H1 (cell line): Measurements from ENCODE around the gene CCNK. TPM values are rescaled to one million over a fixed set of nuclear protein-coding genes. Genes with fewer than 3 reads are reported as not detected.

Source experiments
- CHD2 ChIP-seq: IDR thresholded peaks from 2 replicates; pipeline ENCODE4 v1.6.1; 2012; ENCODE audit warnings: low read length, improper control_type of control experiment
- HDAC2 ChIP-seq, 2 experiments: fragments of 300-600 bp in 1 of 2; sonication (generic) in 1 of 2; IDR thresholded peaks; 2 replicates each; pipeline ENCODE4 v1.6.1; 2011 to 2012; ENCODE audit warnings: low read depth in 2 of 2, low read length in 2 of 2, mild to moderate bottlenecking in 2 of 2, moderate library complexity in 2 of 2, borderline replicate concordance in 1 of 2, inconsistent platforms in 1 of 2
- SIN3A ChIP-seq, 2 experiments: IDR thresholded peaks in 1 of 2; conservative IDR thresholded peaks in 1 of 2; 2 replicates each; pipeline ENCODE4 v1.6.1; 2011 to 2012; ENCODE audit warnings: low read length in 2 of 2, improper control_type of control experiment in 1 of 2, low read depth in 1 of 2, mild to moderate bottlenecking in 1 of 2
- SP1 ChIP-seq: IDR thresholded peaks from 2 replicates; pipeline ENCODE4 v1.6.1; 2011; ENCODE audit warnings: low read depth, low read length
- SUZ12 ChIP-seq: fragments of 200-600 bp; sonication (generic); IDR thresholded peaks from 2 replicates; pipeline ENCODE4 v1.6.1; 2012; ENCODE audit warnings: mild to moderate bottlenecking, inconsistent platforms, low read length, moderate library complexity, mixed read lengths
- USF2 ChIP-seq: IDR thresholded peaks from 2 replicates; pipeline ENCODE4 v1.6.1; 2011; ENCODE audit warnings: low read length, improper control_type of control experiment
- polyA plus RNA-seq, 7 experiments: library from polyadenylated mRNA; depleted of rRNA in 3 of 7; stranded (reverse) in 5 of 7; unstranded in 2 of 7; fragments of >200 nt in 5 of 7; fragments of 200-250 nt in 2 of 7; gene quantifications; 1 replicate in 5 of 7; 2 replicates in 1 of 7; 4 replicates in 1 of 7; pipeline versions ENCODE4 v1.2.1 to v1.2.3, GENCODE V29; 2011 to 2013; ENCODE audit warnings: missing spikeins in 2 of 7, mixed read lengths in 2 of 7
- total RNA-seq: library from RNA; stranded (reverse); fragmentation: NEBNext Ultra II Directional; extraction: Animal tissue kit (Norgen Biotek cat#: 25700); gene quantifications from 2 replicates; pipeline ENCODE4 v1.2.1, GENCODE V29; 2021

Gene CCNK
- total and polyA plus RNA-seq, 2 of the 8 experiments (the other 6 are each of a cell fraction or from before 2014, with no cell fraction given) = 10.7 to 82.7 TPM

GRCh38 chr14:99452968-99453367 is 28.2 kb upstream of the CCNK start (continued):
- no peak for TF ChIP-seq SUZ12
- no peak for TF ChIP-seq CHD2
- no peak for TF ChIP-seq HDAC2 (IDR thresholded peaks at IDR 0.05; ENCODE audit: borderline replicate concordance in 1 of 2, low read depth in 2 of 2, low read length in 2 of 2)
- no peak for TF ChIP-seq SIN3A (conservative IDR thresholded peaks at IDR 0.05 in 1 of 2, IDR thresholded peaks at IDR 0.05 in 1 of 2; ENCODE audit: low read depth in 1 of 2, low read length in 2 of 2)
- TF ChIP-seq SP1 = no peak
- TF ChIP-seq USF2 = no peak
